Nephron progenitor cell (in vitro differentiated cells): Measurements from ENCODE around the gene CERS6.

Source experiments
- DNase-seq: peaks from one replicate; pipeline ENCODE4 v3.0.0; 2021
- H3K27ac Mint-ChIP-seq: 2 replicates; pipeline ENCODE4 v1.8.0; 2021; ENCODE audit warnings: mild to moderate bottlenecking, moderate library complexity, mixed read lengths
- H3K27me3 Mint-ChIP-seq: 2 replicates; pipeline ENCODE4 v1.8.0; 2021; ENCODE audit warnings: mild to moderate bottlenecking, low read depth, mixed read lengths; ENCODE audit not compliant: poor library complexity
- H3K36me3 Mint-ChIP-seq: 2 replicates; pipeline ENCODE4 v1.8.0; 2021; ENCODE audit warnings: low read depth, mixed read lengths
- H3K4me1 Mint-ChIP-seq: 2 replicates; pipeline ENCODE4 v1.8.0; 2021; ENCODE audit warnings: mixed read lengths
- H3K4me3 Mint-ChIP-seq: 2 replicates; pipeline ENCODE4 v1.8.0; 2021; ENCODE audit warnings: mild to moderate bottlenecking, moderate library complexity, mixed read lengths
- H3K9me3 Mint-ChIP-seq: 2 replicates; pipeline ENCODE4 v1.8.0; 2021; ENCODE audit warnings: mild to moderate bottlenecking, moderate library complexity, mixed read lengths
- CTCF ChIP-seq: fragments of 200-600 bp; sonication (generic); IDR thresholded peaks from 2 replicates; pipeline ENCODE4 v1.5.0; 2021; ENCODE audit warnings: antibody characterized with exemption

The CERS6 gene

GRCh38 chr2:168702579-168702978 is 246.5 kb downstream of the CERS6 start:
- Mint-ChIP-seq H3K36me3 (peaks cover 30% of the 10 kb centered on the region), H3K27me3 (no peaks in the 10 kb centered on the region), H3K4me1 (peaks cover 17% of the 10 kb centered on the region), H3K27ac (no peak overlapping the region), H3K9me3 (peaks cover 3% of the 10 kb centered on the region), H3K4me3 (no peak overlapping the region)
- DNase-seq = no peak
- no peak for TF ChIP-seq CTCF

- Mint-ChIP-seq H3K27ac (no peak overlapping the region), H3K36me3 (peaks cover 16% of the 10 kb centered on the region), H3K27me3 (no peaks in the 10 kb centered on the region), H3K4me3 (no peak overlapping the region), H3K4me1 (peaks cover 13% of the 10 kb centered on the region), H3K9me3 (peaks cover under 1% of the 10 kb centered on the region)
- no peak for TF ChIP-seq CTCF
- no peak for DNase-seq
Measured at GRCh38 chr2:168703926-168704325, 247.9 kb downstream of the CERS6 start.

DNA sequence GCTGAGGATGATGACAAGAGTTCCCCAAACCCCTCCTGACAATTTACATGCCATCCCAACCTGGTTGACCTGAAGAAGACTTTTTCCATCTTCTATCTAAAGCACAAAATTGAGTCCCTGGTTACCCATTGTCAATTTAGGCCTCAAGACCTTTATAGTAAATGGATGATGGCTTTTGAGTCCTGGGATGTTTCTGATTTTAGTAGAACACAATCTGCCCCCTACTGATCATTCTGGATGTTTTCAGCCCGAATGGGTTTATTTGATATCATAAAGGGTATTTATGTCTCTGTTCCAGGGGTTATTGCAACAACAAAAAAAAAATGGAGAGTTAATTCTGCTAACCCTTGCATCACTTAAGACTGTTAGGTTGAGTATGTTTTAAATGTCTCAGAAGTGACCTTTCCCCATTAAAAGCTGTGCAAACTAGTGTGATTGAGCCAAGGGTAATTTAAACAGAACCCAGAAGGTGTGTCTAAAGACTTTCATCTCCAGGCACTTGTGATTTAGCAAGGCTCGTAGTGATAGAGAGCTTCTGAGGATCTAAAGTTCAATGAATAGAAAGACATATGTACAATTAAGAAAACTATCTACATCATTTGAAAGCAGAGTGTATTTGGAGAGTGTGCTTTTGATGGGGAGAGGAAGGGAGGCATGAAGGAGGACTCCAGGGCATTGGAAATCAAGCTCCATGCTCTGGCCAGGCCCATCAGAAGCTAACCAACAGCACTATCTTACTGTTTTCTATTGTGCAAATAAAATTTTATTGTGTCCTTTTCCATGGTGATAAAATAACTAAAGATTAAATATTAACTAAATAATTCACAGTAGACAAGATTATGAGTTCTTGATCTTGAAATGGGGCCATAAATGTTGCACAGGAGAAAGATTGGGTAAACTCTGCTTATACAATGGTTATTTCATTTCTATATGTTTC is 249.7 kb downstream of the CERS6 start:
- DNase-seq = no peak
- Mint-ChIP-seq H3K4me1 (peaks cover 12% of the 10 kb centered on the region), H3K27me3 (no peaks in the 10 kb centered on the region), H3K9me3 (no peaks in the 10 kb centered on the region), H3K27ac (no peak overlapping the region), H3K4me3 (no peak overlapping the region), H3K36me3 (peaks cover 14% of the 10 kb centered on the region)
- TF ChIP-seq CTCF = peak; percentile 19

GRCh38 chr2:168706806-168707205 is 250.7 kb downstream of the CERS6 start:
- no peak for DNase-seq
- H3K9me3 Mint-ChIP-seq = no peaks in the 10 kb centered on the region

GRCh38 chr2:168708080-168708479 is 252.0 kb downstream of the CERS6 start:
- no peak for DNase-seq
- Mint-ChIP-seq H3K36me3 (peaks cover 19% of the 10 kb centered on the region), H3K4me1 (peaks cover 17% of the 10 kb centered on the region), H3K9me3 (no peaks in the 10 kb centered on the region), H3K27me3 (no peaks in the 10 kb centered on the region), H3K4me3 (no peak overlapping the region), H3K27ac (no peak overlapping the region)
- no peak for TF ChIP-seq CTCF

More at GRCh38 chr2:168706806-168707205, 250.7 kb downstream of the CERS6 start:
- Mint-ChIP-seq H3K4me1 (peaks cover 14% of the 10 kb centered on the region), H3K27me3 (no peaks in the 10 kb centered on the region), H3K27ac (no peak overlapping the region), H3K36me3 (peaks cover 14% of the 10 kb centered on the region), H3K4me3 (no peak overlapping the region)
- TF ChIP-seq CTCF = no peak
